Mucosa of descending colon (tissue), 3 donors: Measurements from ENCODE around the gene TMEM117. TPM values are rescaled to one million over a fixed set of nuclear protein-coding genes. Genes with fewer than 3 reads are reported as not detected.

Experiments
- ATAC-seq: fragments of 200-7000 bp; cut with Tn5 transposase; one replicate; pipeline ENCODE4 v1.9.1; 2020; ENCODE audit warnings: mild to moderate bottlenecking, moderate library complexity
- DNase-seq, 3 donors: peaks; one replicate each; pipeline ENCODE4 v3.0.0-alpha.2; 2020
- H3K36me3 ChIP-seq: fragments of 200-600 bp; one replicate; pipeline ENCODE4 v1.8.0; 2021; ENCODE audit warnings: low read depth, mild to moderate bottlenecking
- H3K4me1 ChIP-seq: fragments of 200-600 bp; one replicate; pipeline ENCODE4 v1.8.0; 2021; ENCODE audit warnings: low read depth, mild to moderate bottlenecking
- H3K4me3 ChIP-seq: fragments of 200-600 bp; one replicate; pipeline ENCODE4 v1.8.0; 2021; ENCODE audit warnings: mild to moderate bottlenecking
- H3K9me3 ChIP-seq: fragments of 200-600 bp; one replicate; pipeline ENCODE4 v1.8.0; 2021; ENCODE audit warnings: mild to moderate bottlenecking
- CTCF ChIP-seq: fragments of 200-600 bp; IDR thresholded peaks from one replicate; pipeline ENCODE4 v1.8.0; 2022; ENCODE audit warnings: antibody characterized with exemption, mild to moderate bottlenecking
- intact Hi-C, 2 donors: fragments of 100-400 bp; cut with DNase I in 1 of 2; cut with micrococcal nuclease in 1 of 2; formaldehyde crosslinking; loops; one replicate each; pipeline versions ENCODE4 v1.11.0 to v1.11.1; 2022; cut with DNase I, micrococcal nuclease
- total RNA-seq, 3 donors: library from RNA; stranded (reverse); fragmentation: NEBNext Ultra II Directional in 2 of 3; extraction: Animal tissue kit (Norgen Biotek cat#: 25700) in 2 of 3; gene quantifications; one replicate each; pipeline versions ENCODE4 v1.2.1 to v1.2.4, GENCODE V29; 2021 to 2023
- donor health status: DM: no; HTN: no; CAD: no; lungs with moderate emphysema.
- donor health status: DM: no; HTN: no; CAD: no.
- donor health status: DM: no; HTN: yes; CAD: no.

Gene TMEM117
- total RNA-seq, 3 donors from 2014 or later = 10.1 to 15.2 (median 12.3) TPM

- H3K9me3 ChIP-seq = no peaks in the 10 kb centered on the region
- ATAC-seq (no peak), DNase-seq (no peak)
- intact Hi-C loops = no loop called here
- no peak overlapping the region for H3K4me3 ChIP-seq
- H3K4me1 ChIP-seq = no peaks in the 10 kb centered on the region
- no peaks in the 10 kb centered on the region for H3K36me3 ChIP-seq
- TF ChIP-seq CTCF = no peak
Measured at GRCh38 chr12:44114906-44115305, 279.0 kb downstream of the TMEM117 start.

GRCh38 chr12:44117337-44117736, 281.5 kb downstream of the TMEM117 start:
- intact Hi-C loops = no loop called here
- H3K4me3 ChIP-seq = no peak overlapping the region
- no peaks in the 10 kb centered on the region for H3K36me3 ChIP-seq
- TF ChIP-seq CTCF = no peak
- H3K4me1 ChIP-seq = no peaks in the 10 kb centered on the region
- DNase-seq = no peak
- no peak for ATAC-seq
- no peaks in the 10 kb centered on the region for H3K9me3 ChIP-seq

DNA sequence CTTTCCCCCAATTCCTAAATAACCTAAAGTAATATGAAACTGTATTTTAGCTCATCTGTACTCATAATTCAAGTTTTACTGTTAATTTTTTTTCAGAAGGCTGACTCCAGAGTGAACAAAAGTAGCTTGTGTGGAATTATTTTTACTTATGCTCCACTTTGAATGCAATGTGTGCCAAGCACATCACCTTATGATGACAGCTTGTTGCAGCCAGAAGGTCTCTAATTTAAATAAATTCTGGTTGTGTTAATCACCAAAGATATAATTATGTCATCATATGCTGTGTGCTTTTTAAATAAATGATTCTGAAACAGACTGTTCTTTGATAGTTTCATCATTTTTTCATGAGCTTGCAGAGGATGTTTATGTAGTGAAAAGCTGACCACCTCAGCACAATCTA, 283.1 kb downstream of the TMEM117 start:
- DNase-seq = no peak
- no peak overlapping the region for H3K4me3 ChIP-seq
- intact Hi-C loops = no loop called here
- ATAC-seq = no peak
- no peaks in the 10 kb centered on the region for H3K4me1 ChIP-seq
- TF ChIP-seq CTCF = no peak
- H3K36me3 ChIP-seq = no peaks in the 10 kb centered on the region
- H3K9me3 ChIP-seq = peaks cover 3% of the 10 kb centered on the region

GRCh38 chr12:44126806-44127205, 290.9 kb downstream of the TMEM117 start:
- no peak for TF ChIP-seq CTCF
- DNase-seq (no peak), ATAC-seq (no peak)
- H3K4me1 ChIP-seq = no peaks in the 10 kb centered on the region
- H3K4me3 ChIP-seq = no peak overlapping the region
- peaks cover 3% of the 10 kb centered on the region for H3K9me3 ChIP-seq
- intact Hi-C loops = no loop called here
- H3K36me3 ChIP-seq = no peaks in the 10 kb centered on the region

GRCh38 chr12:44127966-44128710, 292.3 kb downstream of the TMEM117 start:
- H3K9me3 ChIP-seq = no peaks in the 10 kb centered on the region
- H3K4me3 ChIP-seq = no peak overlapping the region
- no peak for TF ChIP-seq CTCF
- ATAC-seq (no peak), DNase-seq (no peak)
- H3K36me3 ChIP-seq = no peaks in the 10 kb centered on the region
- intact Hi-C loops = no loop called here
- H3K4me1 ChIP-seq = no peaks in the 10 kb centered on the region
